Glutamatergic neuron (in vitro differentiated cells): ENCODE measurements around the gene TMOD1. TPM values are rescaled to one million over a fixed set of nuclear protein-coding genes. Genes with fewer than 3 reads are reported as not detected.

Experiments used
- DNase-seq: peaks from one replicate; pipeline ENCODE4 v3.0.0; 2022
- H3K27ac Mint-ChIP-seq: one replicate; pipeline ENCODE4 v1.8.0; 2020; ENCODE audit warnings: mild to moderate bottlenecking, mixed read lengths, inconsistent platforms; ENCODE audit not compliant: unreplicated experiment
- H3K27me3 Mint-ChIP-seq: one replicate; pipeline ENCODE4 v1.8.0; 2020; ENCODE audit warnings: mild to moderate bottlenecking, moderate library complexity, mixed read lengths, inconsistent platforms; ENCODE audit not compliant: unreplicated experiment
- H3K36me3 Mint-ChIP-seq: one replicate; pipeline ENCODE4 v1.8.0; 2020; ENCODE audit warnings: mild to moderate bottlenecking, mixed read lengths, inconsistent platforms; ENCODE audit not compliant: unreplicated experiment
- H3K4me1 Mint-ChIP-seq: one replicate; pipeline ENCODE4 v1.8.0; 2020; ENCODE audit warnings: mild to moderate bottlenecking, low read depth, mixed read lengths, inconsistent platforms; ENCODE audit not compliant: unreplicated experiment
- H3K4me3 Mint-ChIP-seq: one replicate; pipeline ENCODE4 v1.8.0; 2020; ENCODE audit warnings: mild to moderate bottlenecking, mixed read lengths, inconsistent platforms; ENCODE audit not compliant: unreplicated experiment
- H3K9me3 Mint-ChIP-seq: one replicate; pipeline ENCODE4 v1.8.0; 2020; ENCODE audit warnings: mild to moderate bottlenecking, moderate library complexity, mixed read lengths, inconsistent platforms; ENCODE audit not compliant: unreplicated experiment
- CTCF ChIP-seq: fragments of 200-600 bp; sonication (generic); IDR thresholded peaks from one replicate; pipeline ENCODE4 v1.5.0; 2021; ENCODE audit not compliant: partially characterized antibody, unreplicated experiment
- total RNA-seq: library from RNA; stranded (reverse); fragmentation: NEBNext Ultra II Directional; extraction: Animal tissue kit (Norgen Biotek cat#: 25700); gene quantifications from one replicate; pipeline ENCODE4 v1.2.1, GENCODE V29; 2021; ENCODE audit not compliant: unreplicated experiment

Gene TMOD1
- total RNA-seq, 1 donor from 2014 or later = 0.64 TPM

- no peak for DNase-seq
- peaks cover 2% of the 10 kb centered on the region for H3K27me3 Mint-ChIP-seq
- no peak overlapping the region for H3K4me3 Mint-ChIP-seq
- H3K4me1 Mint-ChIP-seq = peaks cover 2% of the 10 kb centered on the region
- TF ChIP-seq CTCF = no peak
- no peaks in the 10 kb centered on the region for H3K36me3 Mint-ChIP-seq
- H3K9me3 Mint-ChIP-seq = peaks cover 2% of the 10 kb centered on the region
- H3K27ac Mint-ChIP-seq = no peak overlapping the region
Observed at GRCh38 chr9:97526895-97527575, 25.6 kb downstream of the TMOD1 start.

GRCh38 chr9:97527626-97528528 is 26.4 kb downstream of the TMOD1 start:
- no peak overlapping the region for H3K4me3 Mint-ChIP-seq
- no peak overlapping the region for H3K27ac Mint-ChIP-seq
- H3K27me3 Mint-ChIP-seq = peaks cover 2% of the 10 kb centered on the region
- TF ChIP-seq CTCF = no peak
- no peak for DNase-seq
- H3K9me3 Mint-ChIP-seq = peaks cover 2% of the 10 kb centered on the region
- peaks cover 2% of the 10 kb centered on the region for H3K4me1 Mint-ChIP-seq
- no peaks in the 10 kb centered on the region for H3K36me3 Mint-ChIP-seq

GRCh38 chr9:97528529-97529230 is 27.2 kb downstream of the TMOD1 start:
- H3K36me3 Mint-ChIP-seq = no peaks in the 10 kb centered on the region
- H3K4me1 Mint-ChIP-seq = peaks cover 2% of the 10 kb centered on the region
- H3K4me3 Mint-ChIP-seq = no peak overlapping the region
- H3K27ac Mint-ChIP-seq = no peak overlapping the region
- H3K27me3 Mint-ChIP-seq = no peaks in the 10 kb centered on the region
- TF ChIP-seq CTCF = no peak
- DNase-seq = no peak
- peaks cover 2% of the 10 kb centered on the region for H3K9me3 Mint-ChIP-seq

GRCh38 chr9:97529363-97530076 is 28.1 kb downstream of the TMOD1 start:
- Mint-ChIP-seq H3K9me3 (peaks cover 2% of the 10 kb centered on the region), H3K4me1 (peaks cover 2% of the 10 kb centered on the region), H3K4me3 (no peak overlapping the region), H3K27me3 (no peaks in the 10 kb centered on the region), H3K36me3 (no peaks in the 10 kb centered on the region), H3K27ac (no peak overlapping the region)
- DNase-seq = no peak
- no peak for TF ChIP-seq CTCF
